GM12878 (cell line): ENCODE results near the gene SORCS2. TPM values are rescaled to one million over a fixed set of nuclear protein-coding genes. Genes with fewer than 3 reads are reported as not detected.

ENCODE experiments used
- ATAC-seq: fragments of 200-7000 bp; cut with Tn5 transposase; 3 replicates; pipeline ENCODE4 v1.9.1; 2020; ENCODE audit warnings: mild to moderate bottlenecking, moderate library complexity
- BruUV-seq: library from RNA; stranded (reverse); fragments of 400-500 nt; replicated peaks from 2 replicates; lab custom pipeline; 2021; lab: Mats Ljungman, UMichigan
- CTCF ChIA-PET: fragments of 300-600 bp; sonication (Branson Sonifier 250); formaldehyde crosslinking; extraction: SDS; loops from one replicate; lab custom pipeline; 2021; ENCODE audit warnings: inconsistent platforms; lab: Yijun Ruan, JAX
- POLR2A ChIA-PET: fragments of 350-600 bp; formaldehyde crosslinking; extraction: SDS; loops from one replicate; lab custom pipeline; 2021; ENCODE audit warnings: inconsistent platforms; lab: Charles Lee
- RAD21 ChIA-PET: fragments of 300-600 bp; sonication (Branson Sonifier 250); formaldehyde crosslinking; loops from one replicate; lab custom pipeline; 2023; ENCODE audit warnings: antibody characterized with exemption; ENCODE audit not compliant: unreplicated experiment; lab: Charles Lee
- SMC1A ChIA-PET: fragments of 300-600 bp; sonication (Branson Sonifier 250); formaldehyde crosslinking; loops from one replicate; lab custom pipeline; 2023; ENCODE audit not compliant: unreplicated experiment, uncharacterized antibody; lab: Charles Lee
- DNase-seq: peaks from one replicate; pipeline ENCODE4 v3.0.0-alpha.2; 2011; ENCODE audit warnings: low read depth, low spot score
- FAIRE-seq: peaks from 3 replicates; lab custom pipeline; 2011; peaks lifted over from hg19 to GRCh38; lab: Jason Lieb, UNC
- H2AFZ ChIP-seq: 2 replicates; pipeline ENCODE4 v1.6.0; 2011; ENCODE audit warnings: low read depth, low read length, control low read depth; ENCODE audit not compliant: control insufficient read depth
- H3K27ac ChIP-seq: 2 replicates; pipeline ENCODE4 v1.5.1; 2011; ENCODE audit warnings: control low read depth; ENCODE audit not compliant: control insufficient read depth, insufficient read depth
- H3K27me3 ChIP-seq, 2 experiments: replicated peaks in 1 of 2; 2 replicates each; pipeline versions ENCODE4 v1.6.0 to v1.6.1; 2011; ENCODE audit warnings: low read length in 1 of 2; ENCODE audit not compliant: control insufficient read depth in 2 of 2, insufficient read depth in 2 of 2
- H3K36me3 ChIP-seq, 2 experiments: 2 replicates each; pipeline ENCODE4 v1.5.1; 2011; ENCODE audit warnings: low read length in 1 of 2; ENCODE audit not compliant: control insufficient read depth in 2 of 2, insufficient read depth in 2 of 2
- H3K4me1 ChIP-seq: 2 replicates; pipeline ENCODE4 v1.6.1; 2011; ENCODE audit warnings: mild to moderate bottlenecking, low read length, moderate library complexity, mixed read lengths; ENCODE audit not compliant: control insufficient read depth, insufficient read depth
- H3K4me2 ChIP-seq: 2 replicates; pipeline ENCODE4 v1.6.0; 2011; ENCODE audit warnings: control low read depth; ENCODE audit not compliant: control insufficient read depth, insufficient read depth
- H3K4me3 ChIP-seq: fragments of 200-600 bp; sonication (generic); 2 replicates; pipeline ENCODE4 v1.5.1; 2016
- H3K79me2 ChIP-seq: 2 replicates; pipeline ENCODE4 v1.6.0; 2011; ENCODE audit warnings: low read length; ENCODE audit not compliant: control insufficient read depth, insufficient read depth
- H3K9ac ChIP-seq: 2 replicates; pipeline ENCODE4 v1.8.0; 2011; ENCODE audit warnings: low read length, control low read depth, mixed read lengths; ENCODE audit not compliant: control insufficient read depth, insufficient read depth
- H3K9me3 ChIP-seq: replicated peaks from 3 replicates; pipeline ENCODE4 v1.5.1; 2011; ENCODE audit warnings: mild to moderate bottlenecking, low read length; ENCODE audit not compliant: control insufficient read depth, insufficient read depth
- H4K20me1 ChIP-seq: 2 replicates; pipeline ENCODE4 v1.6.0; 2011; ENCODE audit not compliant: control insufficient read depth, insufficient read depth
- CHD2 ChIP-seq: IDR thresholded peaks from 2 replicates; pipeline ENCODE4 v1.6.1; 2011; ENCODE audit warnings: low read depth, low read length, improper control_type of control experiment, borderline replicate concordance
- JUND ChIP-seq: IDR thresholded peaks from 2 replicates; pipeline ENCODE4 v1.6.1; 2012; ENCODE audit warnings: low read depth, mild to moderate bottlenecking, low read length, improper control_type of control experiment, moderate library complexity
- SIN3A ChIP-seq: IDR thresholded peaks from 2 replicates; pipeline ENCODE4 v1.6.1; 2012; ENCODE audit warnings: low read depth, low read length, improper control_type of control experiment
- SMC3 ChIP-seq: IDR thresholded peaks from 2 replicates; pipeline ENCODE4 v1.6.1; 2011; ENCODE audit warnings: low read length, improper control_type of control experiment, borderline replicate concordance
- ZBED1 ChIP-seq: IDR thresholded peaks from 2 replicates; pipeline ENCODE4 v1.6.1; 2016; ENCODE audit warnings: borderline replicate concordance
- ZNF274 ChIP-seq: IDR thresholded peaks from one replicate; pipeline ENCODE4 v1.8.0; 2011; ENCODE audit not compliant: insufficient read length, insufficient read depth
- WGBS: methylation state at CpG from one replicate; pipeline ENCODE4 v1.1.6; 2016; ENCODE audit warnings: low lambda C conversion rate; ENCODE audit not compliant: insufficient replicate concordance, insufficient coverage; ENCODE audit errors: missing lambda C conversion rate; 5-methylcytosine and 5-hydroxymethylcytosine counted together
- in situ Hi-C: fragments of 300-500 bp; cut with MboI; formaldehyde crosslinking; loops from 9 replicates; pipeline ENCODE4 v1.14.3; 2018; ENCODE audit warnings: mixed read lengths
- intact Hi-C: fragments of 100-400 bp; cut with micrococcal nuclease; formaldehyde crosslinking; loops from one replicate; pipeline ENCODE4 v1.14.2; 2022; ENCODE audit not compliant: unreplicated experiment
- polyA plus RNA-seq, 11 experiments: library from polyadenylated mRNA; depleted of rRNA in 4 of 11; unstranded in 6 of 11; stranded (reverse) in 5 of 11; fragments of >200 nt; fragmentation: Nextera tagmentation in 4 of 11; fragmentation: Illumina TruSeq in 1 of 11; extraction: Ambion mirVana in 4 of 11; extraction: Trizol in 1 of 11; gene quantifications; 1 replicate in 1 of 11; 2 replicates in 10 of 11; pipeline versions ENCODE4 v1.2.1 to v1.2.3, GENCODE V29; 2011 to 2016; ENCODE audit warnings: inconsistent platforms in 2 of 11, missing spikeins in 2 of 11, low read depth in 1 of 11
- total RNA-seq, 4 experiments: library from RNA; depleted of rRNA in 3 of 4; stranded (reverse); fragments of >200 nt in 3 of 4; fragmentation: Illumina TruSeq in 1 of 4; extraction: Trizol in 1 of 4; gene quantifications; 2 replicates each; pipeline versions ENCODE4 v1.2.1 to v1.2.3, GENCODE V29; 2013 to 2021
- TF ChIP-seq, protein P1 (sequence below): IDR thresholded peaks from 2 replicates; pipeline ENCODE4 v1.6.1; 2012; ENCODE audit warnings: improper control_type of control experiment, low read depth, low read length; ENCODE audit not compliant: insufficient replicate concordance

SORCS2 gene
- total and polyA plus RNA-seq, 10 of the 15 experiments (the other 5 are each of a cell fraction or from before 2014, with no cell fraction given), result 0.01 to 0.15 (median 0.05) TPM; not detected in 5

DNA sequence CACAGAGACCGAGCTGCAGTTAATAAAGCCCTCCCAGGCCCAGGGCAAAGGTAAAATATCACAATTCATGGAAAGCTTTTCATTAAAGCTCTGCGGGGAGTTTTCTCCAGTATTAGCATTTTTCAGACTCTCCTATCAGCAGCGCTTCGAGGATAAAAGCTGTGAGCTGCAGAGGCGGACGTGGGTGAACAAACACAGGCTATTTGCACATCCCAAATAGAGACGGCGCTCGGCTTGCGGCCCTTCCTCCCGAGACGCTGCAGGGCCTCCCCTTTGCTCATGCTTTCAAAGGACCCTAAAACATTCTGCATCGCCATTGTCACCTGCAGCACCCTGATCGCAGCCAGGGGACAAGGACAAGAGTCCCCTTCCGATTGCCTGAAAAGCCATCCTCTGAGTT, 97.3 kb downstream of the SORCS2 start:
- H4K20me1 ChIP-seq, result no peaks in the 10 kb centered on the region
- no peak overlapping the region for H3K4me3 ChIP-seq
- in situ Hi-C loops (no loop called here), intact Hi-C loops (no loop called here)
- DNase-seq, result no peak
- ChIA-PET RAD21 (no interaction called here), POLR2A (no interaction called here), CTCF (interaction anchor here (0.9 kb wide), 1 partner anchor 13 kb away, joined by 3 read pairs; no protein-coding TSS in a partner anchor), SMC1A (no interaction called here)
- no peaks in the 10 kb centered on the region for H3K36me3 ChIP-seq
- TF ChIP-seq SIN3A, result no peak
- H3K9me3 ChIP-seq, result no peaks in the 10 kb centered on the region
- H3K9ac ChIP-seq, result no peak overlapping the region
- H3K27me3 ChIP-seq, result peaks cover 0 to 3% of the 10 kb centered on the region in 2 experiments; a peak in 2 of 4 replicates
- no peak for ATAC-seq
- no peaks in the 10 kb centered on the region for H3K4me1 ChIP-seq
- no peaks in the 10 kb centered on the region for H3K79me2 ChIP-seq
- WGBS, result 19% methylated on average over 15 of the region's 15 CpGs
- BruUV-seq, result no TSS peak
- H2AFZ ChIP-seq, result no peak overlapping the region
- no peak overlapping the region for H3K4me2 ChIP-seq
- no peak overlapping the region for H3K27ac ChIP-seq
- FAIRE-seq, result no peak

DNA sequence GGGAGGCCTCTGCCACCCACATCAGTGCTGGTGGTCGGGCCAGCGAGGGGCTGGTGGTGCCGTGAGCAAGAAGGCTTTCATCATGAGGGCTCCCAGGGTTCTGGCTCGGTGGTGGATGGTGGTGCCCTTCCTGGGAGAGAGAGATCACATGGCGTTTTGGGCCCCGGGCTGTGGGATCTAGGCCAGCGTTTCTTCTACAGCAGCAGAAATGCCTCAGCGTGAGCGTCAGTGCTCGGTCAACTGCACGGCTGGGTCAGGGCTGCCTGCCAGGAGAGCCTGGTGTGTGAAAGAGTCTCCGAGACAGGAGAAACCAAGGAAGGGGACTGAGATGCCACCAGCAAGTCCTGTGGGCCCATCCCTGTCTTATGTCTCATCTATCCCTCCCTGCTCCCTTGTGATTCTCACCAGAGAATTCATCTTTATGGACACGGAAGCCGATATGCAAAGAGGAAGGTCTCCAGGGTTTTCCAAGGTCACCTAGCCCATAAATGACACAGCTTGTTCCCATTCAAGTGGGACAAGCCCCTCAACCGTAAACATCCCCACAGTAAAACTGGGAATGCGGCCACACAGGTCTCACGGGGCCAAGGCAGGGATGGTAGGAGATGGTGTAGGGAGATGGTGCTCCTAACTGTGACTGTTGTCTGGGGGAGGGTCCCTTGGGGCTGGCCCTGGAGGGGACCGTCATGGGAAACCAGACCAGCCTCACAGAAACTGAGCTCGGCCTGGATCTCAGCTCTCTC, 99.2 kb downstream of the SORCS2 start:
- 24% methylated on average over 19 of the region's 19 CpGs for WGBS
- SMC1A ChIA-PET, result no interaction called here
- no peaks in the 10 kb centered on the region for H3K79me2 ChIP-seq
- H3K36me3 ChIP-seq, result no peaks in the 10 kb centered on the region
- no peak for ATAC-seq
- no peak for DNase-seq
- intact Hi-C loops (no loop called here), in situ Hi-C loops (no loop called here)
- H3K27me3 ChIP-seq, result peaks cover 0 to 2% of the 10 kb centered on the region in 2 experiments; a peak in 1 of 4 replicates
- no peak for FAIRE-seq
- H3K4me1 ChIP-seq, result no peaks in the 10 kb centered on the region
- no peak overlapping the region for H3K4me3 ChIP-seq
- POLR2A ChIA-PET, result no interaction called here
- H3K9ac ChIP-seq, result no peak overlapping the region
- no peak overlapping the region for H3K27ac ChIP-seq
- no TSS peak for BruUV-seq
- H2AFZ ChIP-seq, result no peak overlapping the region
- H3K4me2 ChIP-seq, result no peak overlapping the region
- no peaks in the 10 kb centered on the region for H3K9me3 ChIP-seq
- CTCF ChIA-PET, result no interaction called here
- TF ChIP-seq ZNF274 (no peak), ZBED1 (no peak), CHD2 (no peak), JUND (no peak), SMC3 (no peak)
- TF ChIP-seq, protein P1, sequence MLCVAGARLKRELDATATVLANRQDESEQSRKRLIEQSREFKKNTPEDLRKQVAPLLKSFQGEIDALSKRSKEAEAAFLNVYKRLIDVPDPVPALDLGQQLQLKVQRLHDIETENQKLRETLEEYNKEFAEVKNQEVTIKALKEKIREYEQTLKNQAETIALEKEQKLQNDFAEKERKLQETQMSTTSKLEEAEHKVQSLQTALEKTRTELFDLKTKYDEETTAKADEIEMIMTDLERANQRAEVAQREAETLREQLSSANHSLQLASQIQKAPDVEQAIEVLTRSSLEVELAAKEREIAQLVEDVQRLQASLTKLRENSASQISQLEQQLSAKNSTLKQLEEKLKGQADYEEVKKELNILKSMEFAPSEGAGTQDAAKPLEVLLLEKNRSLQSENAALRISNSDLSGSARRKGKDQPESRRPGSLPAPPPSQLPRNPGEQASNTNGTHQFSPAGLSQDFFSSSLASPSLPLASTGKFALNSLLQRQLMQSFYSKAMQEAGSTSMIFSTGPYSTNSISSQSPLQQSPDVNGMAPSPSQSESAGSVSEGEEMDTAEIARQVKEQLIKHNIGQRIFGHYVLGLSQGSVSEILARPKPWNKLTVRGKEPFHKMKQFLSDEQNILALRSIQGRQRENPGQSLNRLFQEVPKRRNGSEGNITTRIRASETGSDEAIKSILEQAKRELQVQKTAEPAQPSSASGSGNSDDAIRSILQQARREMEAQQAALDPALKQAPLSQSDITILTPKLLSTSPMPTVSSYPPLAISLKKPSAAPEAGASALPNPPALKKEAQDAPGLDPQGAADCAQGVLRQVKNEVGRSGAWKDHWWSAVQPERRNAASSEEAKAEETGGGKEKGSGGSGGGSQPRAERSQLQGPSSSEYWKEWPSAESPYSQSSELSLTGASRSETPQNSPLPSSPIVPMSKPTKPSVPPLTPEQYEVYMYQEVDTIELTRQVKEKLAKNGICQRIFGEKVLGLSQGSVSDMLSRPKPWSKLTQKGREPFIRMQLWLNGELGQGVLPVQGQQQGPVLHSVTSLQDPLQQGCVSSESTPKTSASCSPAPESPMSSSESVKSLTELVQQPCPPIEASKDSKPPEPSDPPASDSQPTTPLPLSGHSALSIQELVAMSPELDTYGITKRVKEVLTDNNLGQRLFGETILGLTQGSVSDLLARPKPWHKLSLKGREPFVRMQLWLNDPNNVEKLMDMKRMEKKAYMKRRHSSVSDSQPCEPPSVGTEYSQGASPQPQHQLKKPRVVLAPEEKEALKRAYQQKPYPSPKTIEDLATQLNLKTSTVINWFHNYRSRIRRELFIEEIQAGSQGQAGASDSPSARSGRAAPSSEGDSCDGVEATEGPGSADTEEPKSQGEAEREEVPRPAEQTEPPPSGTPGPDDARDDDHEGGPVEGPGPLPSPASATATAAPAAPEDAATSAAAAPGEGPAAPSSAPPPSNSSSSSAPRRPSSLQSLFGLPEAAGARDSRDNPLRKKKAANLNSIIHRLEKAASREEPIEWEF, result no peak
- RAD21 ChIA-PET, result no interaction called here
- H4K20me1 ChIP-seq, result no peaks in the 10 kb centered on the region
